ENCODE results near the gene PDZRN4. TPM values are rescaled to one million over a fixed set of nuclear protein-coding genes. Genes with fewer than 3 reads are reported as not detected.

The PDZRN4 gene
- total and polyA plus RNA-seq, 2 donors (not counting 3 experiments of a cell fraction or from before 2014, with no cell fraction given): not detected

DNA sequence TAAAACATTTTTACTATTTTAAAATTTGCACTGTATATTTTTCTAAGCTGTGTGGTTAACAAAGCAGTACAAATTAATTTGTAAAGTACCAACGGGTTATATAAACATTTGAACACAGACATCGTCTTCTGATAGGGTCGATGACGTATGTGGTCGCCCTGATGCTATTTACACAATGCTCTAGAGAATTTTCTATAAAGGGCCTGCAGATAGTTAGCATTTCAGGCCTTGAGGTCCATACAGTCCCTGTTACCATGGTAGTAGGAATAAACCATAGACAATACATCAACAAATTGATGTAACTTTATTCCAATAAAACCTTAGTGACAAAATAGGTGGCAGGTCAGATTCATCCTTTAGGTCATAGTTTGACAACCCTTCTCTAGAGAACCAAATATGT is 25.7 kb upstream of the PDZRN4 start:
- Histone ChIP-seq H3K79me2 (ENCODE audit: control insufficient read depth, insufficient read depth, low read length) (no peaks in the 10 kb centered on the region), H3K4me1 (ENCODE audit: control insufficient read depth, extremely low read depth, insufficient read depth, low read length) (no peaks in the 10 kb centered on the region), H3K9me1 (replicated peaks; ENCODE audit: control insufficient read depth, extremely low read depth, insufficient read depth, low read length) (no peaks in the 10 kb centered on the region), H3K9ac (replicated peaks; ENCODE audit: extremely low read depth, insufficient read depth, low read length) (no peak overlapping the region), H4K20me1 (replicated peaks; ENCODE audit: control insufficient read depth, extremely low read depth, insufficient read depth, low read length) (no peaks in the 10 kb centered on the region), H2AFZ (ENCODE audit: low read depth, low read length) (no peak overlapping the region), H3K27me3 (ENCODE audit: control insufficient read depth in 2 of 2, insufficient read depth in 2 of 2, low read length in 2 of 2) (no peaks in the 10 kb centered on the region), H3K36me3 (ENCODE audit: control insufficient read depth in 2 of 2, extremely low read depth in 1 of 2, insufficient read depth in 2 of 2, low read length in 2 of 2) (no peaks in the 10 kb centered on the region), H3K27ac (ENCODE audit: insufficient read depth, low read depth, low read length) (no peak overlapping the region), H3K4me3 (replicated peaks in 1 of 3; ENCODE audit: insufficient read depth in 1 of 3, low read depth in 1 of 3, low read length in 3 of 3) (no peak overlapping the region), H3K4me2 (ENCODE audit: insufficient read depth, low read length) (no peak overlapping the region), H3K9me3 (replicated peaks; ENCODE audit: control insufficient read depth, insufficient read depth, low read length) (no peaks in the 10 kb centered on the region)
- DNase-seq (ENCODE audit: low read depth, low spot score) (no peak), FAIRE-seq (no peak)
- dilution Hi-C loops (cut with MboI; ENCODE audit: extremely low pct_ligation_motif_present, low sequenced_read_pairs) (no loop called here), intact Hi-C loops (cut with micrococcal nuclease) (no loop called here)
- no TSS peak for BruUV-seq (replicated peaks)
- TF ChIP-seq POLR2AphosphoS5 (IDR thresholded peaks at IDR 0.05; ENCODE audit: insufficient read depth, low read depth, low read length) (no peak), POLR2A (IDR thresholded peaks at IDR 0.05; ENCODE audit: low read depth, low read length) (no peak), FOS (IDR thresholded peaks at IDR 0.05; ENCODE audit: borderline replicate concordance, insufficient read depth, low read length) (no peak), MYC (IDR thresholded peaks at IDR 0.05; ENCODE audit: low read depth, low read length) (no peak), JUN (IDR thresholded peaks at IDR 0.05; ENCODE audit: borderline replicate concordance, insufficient read depth, insufficient read length, low read depth) (no peak), GATA2 (IDR thresholded peaks at IDR 0.05; ENCODE audit: insufficient read depth, insufficient read length, low read depth, low read length) (no peak), EZH2 (IDR thresholded peaks at IDR 0.05; ENCODE audit: borderline replicate concordance, low read depth, low read length, severe bottlenecking) (no peak)
- TF ChIP-seq, protein P1, sequence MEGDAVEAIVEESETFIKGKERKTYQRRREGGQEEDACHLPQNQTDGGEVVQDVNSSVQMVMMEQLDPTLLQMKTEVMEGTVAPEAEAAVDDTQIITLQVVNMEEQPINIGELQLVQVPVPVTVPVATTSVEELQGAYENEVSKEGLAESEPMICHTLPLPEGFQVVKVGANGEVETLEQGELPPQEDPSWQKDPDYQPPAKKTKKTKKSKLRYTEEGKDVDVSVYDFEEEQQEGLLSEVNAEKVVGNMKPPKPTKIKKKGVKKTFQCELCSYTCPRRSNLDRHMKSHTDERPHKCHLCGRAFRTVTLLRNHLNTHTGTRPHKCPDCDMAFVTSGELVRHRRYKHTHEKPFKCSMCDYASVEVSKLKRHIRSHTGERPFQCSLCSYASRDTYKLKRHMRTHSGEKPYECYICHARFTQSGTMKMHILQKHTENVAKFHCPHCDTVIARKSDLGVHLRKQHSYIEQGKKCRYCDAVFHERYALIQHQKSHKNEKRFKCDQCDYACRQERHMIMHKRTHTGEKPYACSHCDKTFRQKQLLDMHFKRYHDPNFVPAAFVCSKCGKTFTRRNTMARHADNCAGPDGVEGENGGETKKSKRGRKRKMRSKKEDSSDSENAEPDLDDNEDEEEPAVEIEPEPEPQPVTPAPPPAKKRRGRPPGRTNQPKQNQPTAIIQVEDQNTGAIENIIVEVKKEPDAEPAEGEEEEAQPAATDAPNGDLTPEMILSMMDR (IDR thresholded peaks at IDR 0.05; ENCODE audit: extremely low read depth in 1 of 2, insufficient read depth in 1 of 2, low read depth in 1 of 2, low read length in 2 of 2): no peak
- TF ChIP-seq, protein P2, sequence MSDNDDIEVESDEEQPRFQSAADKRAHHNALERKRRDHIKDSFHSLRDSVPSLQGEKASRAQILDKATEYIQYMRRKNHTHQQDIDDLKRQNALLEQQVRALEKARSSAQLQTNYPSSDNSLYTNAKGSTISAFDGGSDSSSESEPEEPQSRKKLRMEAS (IDR thresholded peaks at IDR 0.05; ENCODE audit: insufficient read depth, insufficient read length): no peak
- POLR2A ChIA-PET: no interaction called here
- CTCF ChIA-PET: no interaction called here
